ENCODE data around the gene SPATS2. TPM values are rescaled to one million over a fixed set of nuclear protein-coding genes. Genes with fewer than 3 reads are reported as not detected.

Gene SPATS2
- total RNA-seq, 2 experiments from 2014 or later = 6.1 to 6.4 TPM

- intact Hi-C loops (cut with DNase I, micrococcal nuclease) = no loop called here
- Mint-ChIP-seq H3K27me3 (peaks cover 39% of the 10 kb centered on the region), H3K4me1 (ENCODE audit: low read depth) (peaks cover 11% of the 10 kb centered on the region), H3K36me3 (ENCODE audit: low read depth) (no peaks in the 10 kb centered on the region), H3K27ac (no peak overlapping the region), H3K4me3 (no peak overlapping the region), H3K9me3 (no peaks in the 10 kb centered on the region)
- CTCF ChIA-PET = no interaction called here
- H3K36me3 ChIP-seq (ENCODE audit: insufficient read depth, low read length) = no peaks in the 10 kb centered on the region
- no peaks in the 10 kb centered on the region for H3K9me3 ChIP-seq (ENCODE audit: control insufficient read depth in 1 of 2, insufficient read depth in 1 of 2, low read length in 2 of 2)
- TF ChIP-seq CTCF (IDR thresholded peaks at IDR 0.05) = no peak
- H3K27me3 ChIP-seq (ENCODE audit: control insufficient read depth in 1 of 2, insufficient read depth in 2 of 2, low read length in 2 of 2) = peaks cover 21 to 24% of the 10 kb centered on the region in 2 experiments
- H3K4me1 ChIP-seq (ENCODE audit: insufficient read depth, low read length) = peaks cover 7% of the 10 kb centered on the region
- POLR2A ChIA-PET = no interaction called here
- no peak overlapping the region for H3K27ac ChIP-seq (ENCODE audit: low read depth in 1 of 2, low read length in 2 of 2)
- ATAC-seq (ENCODE audit: poor library complexity) (no peak), DNase-seq (no peak)
- H3K4me3 ChIP-seq (ENCODE audit: low read length) = no peak overlapping the region
Observed at GRCh38 chr12:49330032-49330619, 37.1 kb upstream of the SPATS2 start.

- TF ChIP-seq CTCF (IDR thresholded peaks at IDR 0.05) = no peak
- Mint-ChIP-seq H3K9me3 (no peaks in the 10 kb centered on the region), H3K4me1 (ENCODE audit: low read depth) (peaks cover 18% of the 10 kb centered on the region), H3K27ac (no peak overlapping the region), H3K36me3 (ENCODE audit: low read depth) (no peaks in the 10 kb centered on the region), H3K4me3 (no peak overlapping the region), H3K27me3 (peaks cover 46% of the 10 kb centered on the region)
- H3K4me1 ChIP-seq (ENCODE audit: insufficient read depth, low read length) = peaks cover 7% of the 10 kb centered on the region
- intact Hi-C loops (cut with DNase I, micrococcal nuclease) = no loop called here
- peaks cover 0 to 2% of the 10 kb centered on the region in 2 experiments for H3K9me3 ChIP-seq (ENCODE audit: control insufficient read depth in 1 of 2, insufficient read depth in 1 of 2, low read length in 2 of 2)
- ATAC-seq (ENCODE audit: poor library complexity) (no peak), DNase-seq (no peak)
- H3K27me3 ChIP-seq (ENCODE audit: control insufficient read depth in 1 of 2, insufficient read depth in 2 of 2, low read length in 2 of 2) = peaks cover 28 to 30% of the 10 kb centered on the region in 2 experiments
- ChIA-PET POLR2A (interaction anchor here (0.7 kb wide), 1 partner anchor 36 kb away, joined by 3 read pairs; the partner anchor contains the start of gene SPATS2), CTCF (interaction anchor here (1.1 to 2.7 kb wide), 9 partner anchors 8 to 183 kb away, joined by 4 to 28 read pairs (median 7); partner anchors contain the start of genes DNAJC22, PRPH and TROAP)
- no peak overlapping the region for H3K4me3 ChIP-seq (ENCODE audit: low read length)
- no peak overlapping the region for H3K27ac ChIP-seq (ENCODE audit: low read depth in 1 of 2, low read length in 2 of 2)
- H3K36me3 ChIP-seq (ENCODE audit: insufficient read depth, low read length) = no peaks in the 10 kb centered on the region
Observed at GRCh38 chr12:49330631-49331379, 36.5 kb upstream of the SPATS2 start.

- H3K27ac Mint-ChIP-seq = no peak overlapping the region
- H3K9me3 Mint-ChIP-seq = no peaks in the 10 kb centered on the region
- peaks cover 49% of the 10 kb centered on the region for H3K27me3 Mint-ChIP-seq
- DNase-seq = peak in 3 of 14 experiments; percentile 37 to 48 (median 48)
- H3K27me3 ChIP-seq (ENCODE audit: control insufficient read depth in 1 of 2, insufficient read depth in 2 of 2, low read length in 2 of 2) = peaks cover 34 to 36% of the 10 kb centered on the region in 2 experiments
- no peak overlapping the region for H3K27ac ChIP-seq (ENCODE audit: low read depth in 1 of 2, low read length in 2 of 2)
- no peaks in the 10 kb centered on the region for H3K36me3 ChIP-seq (ENCODE audit: insufficient read depth, low read length)
- peak; percentile 56 for ATAC-seq (ENCODE audit: poor library complexity)
- no peak for TF ChIP-seq CTCF (IDR thresholded peaks at IDR 0.05)
- no peak overlapping the region for H3K4me3 ChIP-seq (ENCODE audit: low read length)
- peaks cover 13% of the 10 kb centered on the region for H3K4me1 ChIP-seq (ENCODE audit: insufficient read depth, low read length)
- H3K4me3 Mint-ChIP-seq = no peak overlapping the region
- peaks cover 0 to 5% of the 10 kb centered on the region in 2 experiments for H3K9me3 ChIP-seq (ENCODE audit: control insufficient read depth in 1 of 2, insufficient read depth in 1 of 2, low read length in 2 of 2)
- ChIA-PET CTCF (interaction anchor here (1.1 to 2.7 kb wide), 10 partner anchors 9 to 182 kb away, joined by 4 to 28 read pairs (median 6); partner anchors contain the start of genes DNAJC22, PRPH and TROAP), POLR2A (interaction anchor here (0.7 to 1.0 kb wide), 2 partner anchors 8 to 35 kb away, joined by 3 to 7 read pairs; partner anchors contain the start of genes SPATS2 and TROAP)
- H3K36me3 Mint-ChIP-seq (ENCODE audit: low read depth) = no peaks in the 10 kb centered on the region
- intact Hi-C loops (cut with DNase I, micrococcal nuclease) = no loop called here
- peaks cover 18% of the 10 kb centered on the region for H3K4me1 Mint-ChIP-seq (ENCODE audit: low read depth)
Observed at GRCh38 chr12:49331380-49332222, 35.7 kb upstream of the SPATS2 start.

All from CD4-positive, alpha-beta T cell (primary cell).